Activated naive CD4-positive, alpha-beta T cell treated with anti-CD3 and anti-CD28 coated beads, Interleukin-2, amount 10 ng/mL, durations not matched to agents 7 days and 5 days (primary cell): ENCODE data around the gene NEK11.
"Not testable (repeated sequence)": the region's sequence is repeated elsewhere in the genome, so short reads cannot be mapped to it uniquely, and the experiment has no call there.

ENCODE experiments used
- CTCF ChIA-PET: fragments of 350-600 bp; sonication (Branson Sonifier 250); formaldehyde crosslinking; loops from one replicate; lab custom pipeline; 2021; ENCODE audit warnings: antibody characterized with exemption; lab: Charles Lee
- DNase-seq: peaks from one replicate; pipeline ENCODE4 v3.0.0-alpha.2; 2020
- H3K27ac Mint-ChIP-seq: one replicate; pipeline ENCODE4 v1.8.0; 2021; ENCODE audit warnings: mild to moderate bottlenecking, moderate library complexity, mixed read lengths
- H3K27me3 Mint-ChIP-seq: one replicate; pipeline ENCODE4 v1.8.0; 2021; ENCODE audit warnings: mild to moderate bottlenecking, mixed read lengths
- H3K36me3 Mint-ChIP-seq: one replicate; pipeline ENCODE4 v1.8.0; 2021; ENCODE audit warnings: mixed read lengths
- H3K4me1 Mint-ChIP-seq: one replicate; pipeline ENCODE4 v1.8.0; 2021; ENCODE audit warnings: mixed read lengths
- H3K4me3 Mint-ChIP-seq: one replicate; pipeline ENCODE4 v1.8.0; 2021; ENCODE audit warnings: mild to moderate bottlenecking, moderate library complexity, mixed read lengths
- H3K9me3 Mint-ChIP-seq: one replicate; pipeline ENCODE4 v1.8.0; 2021; ENCODE audit warnings: mixed read lengths

The NEK11 gene

DNA sequence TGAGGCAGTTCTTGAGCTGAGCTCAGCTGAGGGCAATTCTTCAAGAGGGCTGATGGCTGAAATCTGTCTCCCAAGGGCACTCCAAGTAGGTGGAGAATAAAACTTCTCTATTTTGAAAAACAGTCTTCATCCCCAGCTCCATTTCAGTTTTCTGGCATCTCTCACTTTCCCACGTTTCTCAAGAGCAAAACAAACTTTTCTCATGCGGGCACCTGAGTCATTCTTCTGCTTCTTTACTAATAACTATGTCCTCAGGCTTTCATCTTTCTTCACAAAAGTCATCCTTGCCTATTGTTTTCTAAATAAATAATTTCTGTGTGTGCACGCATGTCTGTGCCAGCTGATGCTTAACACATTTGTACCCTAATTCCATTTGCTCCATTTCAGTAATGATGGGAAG, 258.8 kb downstream of the NEK11 start:
- Mint-ChIP-seq H3K4me1 (no peaks in the 10 kb centered on the region), H3K9me3 (no peaks in the 10 kb centered on the region), H3K4me3 (no peak overlapping the region), H3K27ac (no peak overlapping the region), H3K27me3 (no peaks in the 10 kb centered on the region), H3K36me3 (no peaks in the 10 kb centered on the region)
- DNase-seq: no peak
- CTCF ChIA-PET: no interaction called here

DNA sequence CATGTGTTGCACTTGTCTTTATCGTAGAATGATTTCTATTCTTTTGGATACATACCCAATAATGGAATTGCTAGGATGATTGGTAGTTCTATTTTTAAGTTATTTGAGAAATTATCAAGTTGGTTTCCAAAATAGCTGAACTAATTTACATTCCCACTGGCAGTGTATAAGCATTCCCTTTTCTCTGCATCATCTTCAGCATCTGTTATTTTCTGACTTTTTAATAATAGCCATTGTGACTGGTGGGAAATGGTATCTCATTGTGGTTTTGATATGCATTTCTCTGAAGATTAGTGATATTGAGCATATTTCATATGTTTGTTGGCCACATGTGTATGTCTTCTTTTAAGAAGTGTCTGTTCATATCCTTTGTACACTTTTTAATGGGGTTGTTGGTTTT, 273.2 kb downstream of the NEK11 start:
- Mint-ChIP-seq H3K27me3 (no peaks in the 10 kb centered on the region), H3K4me3 (no peak overlapping the region), H3K9me3 (no peaks in the 10 kb centered on the region), H3K27ac (no peak overlapping the region), H3K36me3 (no peaks in the 10 kb centered on the region), H3K4me1 (no peaks in the 10 kb centered on the region)
- CTCF ChIA-PET: no interaction called here
- DNase-seq: no peak

DNA sequence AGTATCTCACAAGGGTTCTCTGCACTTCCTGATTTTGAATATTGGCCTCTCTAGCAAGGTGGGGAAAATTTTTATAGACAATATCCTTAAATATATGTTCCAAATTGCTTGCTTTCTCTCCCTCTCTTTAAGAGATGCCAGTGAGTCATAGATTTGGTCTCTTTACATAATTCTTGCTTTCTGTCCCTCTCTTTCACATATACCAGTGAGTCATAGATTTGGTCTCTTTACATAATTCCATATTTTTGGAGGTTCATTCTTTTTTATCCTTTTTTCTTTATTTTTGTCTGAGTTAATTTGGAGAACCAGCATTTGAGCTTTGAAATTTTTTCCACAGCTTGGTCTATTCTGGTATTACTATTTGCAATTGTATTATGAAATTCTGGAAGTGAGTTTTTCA, 277.2 kb downstream of the NEK11 start:
- Mint-ChIP-seq H3K27me3 (no peaks in the 10 kb centered on the region), H3K4me3 (no peak overlapping the region), H3K27ac (no peak overlapping the region), H3K4me1 (no peaks in the 10 kb centered on the region), H3K9me3 (no peaks in the 10 kb centered on the region), H3K36me3 (no peaks in the 10 kb centered on the region)
- DNase-seq: no peak
- CTCF ChIA-PET: no interaction called here

DNA sequence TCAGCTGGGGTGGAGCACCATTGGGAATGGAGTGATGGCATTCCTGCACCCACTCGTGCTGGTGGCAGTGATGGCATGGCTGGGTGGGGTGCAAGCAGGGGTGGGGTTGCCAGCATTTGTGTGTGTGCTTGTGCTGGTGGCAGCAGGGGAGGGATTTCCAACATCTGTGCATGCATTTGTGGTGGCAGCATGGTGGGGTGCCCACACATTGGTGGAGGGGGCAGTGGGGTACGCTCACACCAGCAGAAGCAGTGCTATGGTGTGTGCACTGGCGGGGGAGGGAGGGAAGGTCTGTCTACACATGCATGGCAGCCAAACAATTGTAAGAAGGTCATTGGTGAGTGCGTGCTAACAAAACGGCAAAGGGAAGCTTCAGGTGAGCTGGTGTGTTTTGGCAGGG, 278.2 kb downstream of the NEK11 start:
- Mint-ChIP-seq H3K4me1 (no peaks in the 10 kb centered on the region), H3K4me3 (no peak overlapping the region)

DNA sequence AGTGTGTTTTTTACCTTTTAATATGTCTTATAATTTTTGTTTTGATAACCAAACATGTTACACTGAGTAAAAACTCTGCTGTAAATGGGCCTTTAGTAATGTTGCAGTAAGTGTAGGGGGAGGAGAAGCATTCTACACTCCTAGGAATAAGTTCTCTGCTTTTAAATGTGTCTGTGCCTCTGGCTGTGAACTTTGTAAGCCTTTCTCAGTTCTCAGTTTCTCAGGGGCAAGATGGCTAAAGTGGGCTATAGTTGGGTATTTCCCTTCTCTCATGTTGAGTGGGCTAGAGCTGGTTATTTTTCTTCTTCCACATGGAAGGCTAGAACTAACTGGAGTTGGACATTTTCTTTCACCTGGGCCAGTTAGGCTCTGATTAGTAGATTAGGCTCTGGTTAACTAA, 279.6 kb downstream of the NEK11 start:
- H3K9me3 Mint-ChIP-seq: no peaks in the 10 kb centered on the region
- H3K36me3 Mint-ChIP-seq: no peaks in the 10 kb centered on the region
- H3K27me3 Mint-ChIP-seq: no peaks in the 10 kb centered on the region
- no peaks in the 10 kb centered on the region for H3K4me1 Mint-ChIP-seq
- no peak overlapping the region for H3K4me3 Mint-ChIP-seq
- H3K27ac Mint-ChIP-seq: no peak overlapping the region
- CTCF ChIA-PET: no interaction called here
- no peak for DNase-seq

More for the DNA sequence above, 278.2 kb downstream of the NEK11 start:
- CTCF ChIA-PET: no interaction called here
- Mint-ChIP-seq H3K27ac (no peak overlapping the region), H3K9me3 (no peaks in the 10 kb centered on the region), H3K36me3 (no peaks in the 10 kb centered on the region), H3K27me3 (no peaks in the 10 kb centered on the region)
- no peak for DNase-seq

DNA sequence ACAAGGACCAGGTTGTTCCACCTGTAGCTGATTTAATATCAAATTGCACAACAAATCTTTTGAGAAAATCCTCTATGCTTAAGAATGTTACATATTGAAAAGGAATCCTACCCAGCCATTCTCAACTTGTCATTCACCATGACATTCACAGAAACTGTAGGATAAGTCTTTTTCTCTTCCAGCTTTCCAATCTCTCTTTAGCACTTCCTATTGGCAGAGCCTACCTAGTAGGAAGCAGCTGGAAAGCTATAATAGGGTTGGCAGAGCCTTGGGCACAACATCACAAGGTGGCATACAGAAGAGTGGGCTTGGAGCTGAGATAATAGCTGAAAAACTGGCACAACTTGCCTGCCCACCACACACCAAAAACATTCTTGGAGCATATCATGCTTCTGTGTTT, 287.6 kb downstream of the NEK11 start:
- no peaks in the 10 kb centered on the region for H3K9me3 Mint-ChIP-seq
- no peaks in the 10 kb centered on the region for H3K36me3 Mint-ChIP-seq
- CTCF ChIA-PET: no interaction called here
- DNase-seq: no peak
- H3K27ac Mint-ChIP-seq: no peak overlapping the region
- H3K4me1 Mint-ChIP-seq: no peaks in the 10 kb centered on the region
- peaks cover 6% of the 10 kb centered on the region for H3K27me3 Mint-ChIP-seq
- no peak overlapping the region for H3K4me3 Mint-ChIP-seq

DNA sequence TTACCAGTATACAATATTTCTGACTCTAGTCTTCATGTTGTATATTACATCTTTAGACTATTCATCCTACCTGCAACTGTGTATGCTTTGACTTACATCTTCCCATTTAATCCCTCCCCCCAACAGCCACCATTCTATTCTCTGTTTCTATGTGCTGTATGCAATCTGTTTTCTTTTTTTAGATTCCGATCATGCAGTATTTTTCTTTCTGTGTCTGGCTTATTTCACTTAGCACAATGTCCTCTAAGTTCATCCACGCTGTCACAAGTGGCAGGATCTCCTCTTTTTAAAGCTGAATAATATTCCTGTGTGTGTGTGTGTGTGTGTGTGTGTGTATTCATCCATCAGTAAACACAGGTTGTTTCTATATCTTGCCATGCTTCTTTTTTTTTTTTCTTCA, 288.5 kb downstream of the NEK11 start:
- no peak overlapping the region for H3K27ac Mint-ChIP-seq
- no peaks in the 10 kb centered on the region for H3K36me3 Mint-ChIP-seq
- H3K4me1 Mint-ChIP-seq: no peaks in the 10 kb centered on the region
- no peak for DNase-seq
- H3K4me3 Mint-ChIP-seq: no peak overlapping the region
- CTCF ChIA-PET: no interaction called here
- no peaks in the 10 kb centered on the region for H3K9me3 Mint-ChIP-seq
- H3K27me3 Mint-ChIP-seq: peaks cover 6% of the 10 kb centered on the region

DNA sequence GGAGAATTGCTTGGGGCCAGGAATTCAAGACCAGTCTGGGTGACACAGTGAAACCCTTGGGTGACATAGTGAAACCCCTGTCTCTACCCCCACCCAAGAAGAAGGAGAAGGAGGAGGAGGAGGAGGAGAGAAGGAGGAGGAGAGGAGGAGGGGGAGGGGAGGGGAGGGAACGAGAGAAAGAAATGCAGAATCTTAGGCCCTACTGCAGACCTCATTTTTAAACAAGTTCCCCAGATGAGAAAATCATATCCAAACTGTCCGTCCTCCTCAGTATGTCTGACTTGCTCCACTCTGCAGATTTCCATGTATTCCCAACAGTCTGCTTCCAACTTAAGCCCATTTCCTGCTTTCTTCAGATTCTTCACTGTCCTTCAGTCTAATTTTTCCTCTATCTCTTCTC, 291.0 kb downstream of the NEK11 start:
- no peaks in the 10 kb centered on the region for H3K4me1 Mint-ChIP-seq
- peaks cover 6% of the 10 kb centered on the region for H3K27me3 Mint-ChIP-seq
- H3K27ac Mint-ChIP-seq: no peak overlapping the region
- no peaks in the 10 kb centered on the region for H3K9me3 Mint-ChIP-seq
- no peaks in the 10 kb centered on the region for H3K36me3 Mint-ChIP-seq
- CTCF ChIA-PET: no interaction called here
- no peak overlapping the region for H3K4me3 Mint-ChIP-seq
- no peak for DNase-seq

DNA sequence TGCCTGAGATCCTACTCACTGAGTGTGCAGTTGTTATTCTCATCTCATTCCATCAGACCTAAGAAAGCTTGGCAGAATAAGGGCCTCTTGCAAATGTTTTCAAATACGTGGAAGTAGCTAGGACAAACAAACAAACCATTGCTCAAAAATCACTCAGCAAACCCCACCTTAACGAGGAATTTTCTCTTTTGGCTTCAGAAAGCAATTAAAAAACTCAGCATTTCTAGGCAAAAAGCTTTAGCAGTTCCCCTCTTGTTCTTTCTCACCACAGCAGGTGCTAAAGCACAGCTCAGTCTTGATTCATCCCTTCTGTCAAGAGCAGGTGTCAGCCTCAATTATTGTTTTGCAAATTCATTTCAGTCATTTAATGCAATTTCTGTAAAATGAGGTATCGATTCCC, 296.3 kb downstream of the NEK11 start:
- Mint-ChIP-seq H3K27me3 (peaks cover 5% of the 10 kb centered on the region), H3K27ac (no peak overlapping the region), H3K4me1 (no peaks in the 10 kb centered on the region), H3K36me3 (no peaks in the 10 kb centered on the region), H3K4me3 (no peak overlapping the region), H3K9me3 (no peaks in the 10 kb centered on the region)
- CTCF ChIA-PET: no interaction called here
- no peak for DNase-seq

DNA sequence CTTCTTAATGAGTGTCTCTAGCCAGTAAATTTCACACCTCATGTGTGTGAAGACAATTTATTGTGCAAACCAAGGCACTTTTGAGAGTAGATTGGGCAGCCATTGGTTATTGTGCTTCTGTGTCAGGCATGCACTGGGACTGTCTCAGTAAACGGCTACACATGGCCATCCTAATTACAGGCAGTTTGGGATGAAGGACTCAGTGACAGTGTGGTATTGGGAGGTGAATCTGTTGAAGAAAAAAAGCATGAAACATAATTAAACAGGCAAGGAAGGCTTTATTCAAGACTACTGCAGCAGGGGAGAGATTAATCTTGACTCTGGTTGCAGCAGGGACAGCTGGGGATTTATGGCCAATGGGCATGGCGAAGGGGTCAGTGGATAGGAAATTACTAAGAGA, 297.1 kb downstream of the NEK11 start:
- H3K4me1 Mint-ChIP-seq: no peaks in the 10 kb centered on the region
- peaks cover 5% of the 10 kb centered on the region for H3K27me3 Mint-ChIP-seq
- DNase-seq: no peak
- no peak overlapping the region for H3K4me3 Mint-ChIP-seq
- no peak overlapping the region for H3K27ac Mint-ChIP-seq
- CTCF ChIA-PET: no interaction called here
- no peaks in the 10 kb centered on the region for H3K36me3 Mint-ChIP-seq
- H3K9me3 Mint-ChIP-seq: no peaks in the 10 kb centered on the region

DNA sequence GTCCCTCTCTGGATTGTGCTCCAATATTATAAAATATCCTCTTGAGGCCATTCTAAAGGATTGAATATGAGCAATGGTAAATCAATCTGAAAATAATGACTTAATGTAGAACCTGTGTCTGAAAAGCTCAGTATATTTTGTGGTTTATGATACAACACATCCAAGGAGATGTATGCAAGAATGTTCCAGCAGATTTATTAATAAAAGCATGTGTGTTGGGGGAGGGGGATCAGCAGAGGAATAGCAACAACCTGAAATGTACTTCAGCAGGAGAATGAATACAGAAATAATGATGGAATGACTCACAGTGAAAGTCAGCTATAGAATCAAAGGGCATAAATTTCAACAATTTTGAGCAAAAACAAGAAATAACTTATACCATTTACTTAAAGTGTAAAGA, 298.2 kb downstream of the NEK11 start:
- Mint-ChIP-seq H3K4me1 (no peaks in the 10 kb centered on the region), H3K27ac (no peak overlapping the region), H3K9me3 (no peaks in the 10 kb centered on the region), H3K36me3 (no peaks in the 10 kb centered on the region), H3K4me3 (no peak overlapping the region), H3K27me3 (peaks cover 5% of the 10 kb centered on the region)
- CTCF ChIA-PET: no interaction called here
- DNase-seq: no peak

DNA sequence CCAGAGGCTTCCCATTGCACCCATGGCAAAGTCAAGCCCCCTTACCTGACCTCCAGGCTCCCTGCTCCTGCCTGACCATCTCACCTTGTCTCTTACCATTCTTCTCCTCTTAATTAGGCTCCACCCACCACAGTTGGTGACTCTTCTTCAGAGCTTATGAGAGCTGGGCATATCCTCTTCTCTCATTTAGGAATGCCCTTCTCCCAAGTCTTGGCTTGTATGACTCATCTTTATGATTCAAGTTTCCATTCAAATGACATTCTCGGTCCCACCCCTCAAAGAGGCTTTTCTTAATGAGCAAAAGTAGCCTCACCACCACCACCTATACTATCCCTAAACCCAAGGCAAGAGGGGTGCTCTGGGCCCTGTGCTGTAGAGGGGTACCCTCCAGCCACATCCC, 299.6 kb downstream of the NEK11 start:
- Mint-ChIP-seq H3K27me3 (peaks cover 5% of the 10 kb centered on the region), H3K4me1 (no peaks in the 10 kb centered on the region), H3K9me3 (no peaks in the 10 kb centered on the region), H3K27ac (no peak overlapping the region), H3K36me3 (no peaks in the 10 kb centered on the region), H3K4me3 (no peak overlapping the region)
- DNase-seq: no peak
- CTCF ChIA-PET: no interaction called here

DNA sequence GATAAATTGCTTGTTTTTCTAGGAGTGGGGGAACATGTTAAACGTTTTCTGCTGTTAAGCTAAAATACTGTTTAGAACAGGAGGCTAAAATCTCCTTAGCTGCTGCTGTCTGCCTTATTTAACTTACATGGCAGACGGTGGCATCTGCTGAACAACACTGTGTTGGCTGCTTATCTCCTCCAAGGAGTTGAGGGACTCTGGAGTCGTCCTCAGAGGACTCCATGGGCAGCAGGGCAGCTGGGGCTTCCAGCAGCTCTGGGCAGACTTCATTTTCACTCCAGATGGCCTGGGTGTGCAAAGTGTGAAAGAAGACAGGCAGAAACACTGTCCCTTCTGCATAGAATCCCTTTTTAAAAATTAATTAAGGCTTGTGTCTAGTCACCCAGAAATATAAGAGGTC, 302.0 kb downstream of the NEK11 start:
- H3K36me3 Mint-ChIP-seq: no peaks in the 10 kb centered on the region
- no peak for DNase-seq

DNA sequence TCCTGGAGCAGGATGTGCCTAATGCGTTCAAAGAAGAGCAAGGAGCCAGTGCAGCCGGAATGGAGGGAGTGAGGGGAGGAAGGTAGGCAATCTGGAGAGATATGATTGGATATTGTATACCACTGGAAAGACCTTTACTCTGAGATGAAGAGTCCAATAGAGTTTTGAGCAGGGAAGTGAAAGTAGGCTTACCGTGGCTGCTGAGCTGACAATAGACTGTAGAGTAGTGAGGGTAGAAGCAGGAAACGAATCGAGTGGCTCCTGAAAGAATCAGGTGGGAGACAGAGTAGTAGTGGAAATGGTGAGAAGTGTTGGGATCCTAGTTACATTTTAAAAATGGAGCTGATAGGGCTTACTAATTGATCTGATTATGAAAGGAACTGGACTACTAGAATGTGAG, 303.1 kb downstream of the NEK11 start:
- CTCF ChIA-PET: no interaction called here
- Mint-ChIP-seq H3K9me3 (no peaks in the 10 kb centered on the region), H3K36me3 (no peaks in the 10 kb centered on the region), H3K27ac (no peak overlapping the region), H3K27me3 (peaks cover 5% of the 10 kb centered on the region), H3K4me3 (no peak overlapping the region), H3K4me1 (no peaks in the 10 kb centered on the region)
- DNase-seq: no peak

More for the DNA sequence above, 302.0 kb downstream of the NEK11 start:
- H3K4me1 Mint-ChIP-seq: no peaks in the 10 kb centered on the region
- no peak overlapping the region for H3K27ac Mint-ChIP-seq
- H3K9me3 Mint-ChIP-seq: no peaks in the 10 kb centered on the region
- H3K4me3 Mint-ChIP-seq: no peak overlapping the region
- CTCF ChIA-PET: no interaction called here
- H3K27me3 Mint-ChIP-seq: peaks cover 5% of the 10 kb centered on the region

DNA sequence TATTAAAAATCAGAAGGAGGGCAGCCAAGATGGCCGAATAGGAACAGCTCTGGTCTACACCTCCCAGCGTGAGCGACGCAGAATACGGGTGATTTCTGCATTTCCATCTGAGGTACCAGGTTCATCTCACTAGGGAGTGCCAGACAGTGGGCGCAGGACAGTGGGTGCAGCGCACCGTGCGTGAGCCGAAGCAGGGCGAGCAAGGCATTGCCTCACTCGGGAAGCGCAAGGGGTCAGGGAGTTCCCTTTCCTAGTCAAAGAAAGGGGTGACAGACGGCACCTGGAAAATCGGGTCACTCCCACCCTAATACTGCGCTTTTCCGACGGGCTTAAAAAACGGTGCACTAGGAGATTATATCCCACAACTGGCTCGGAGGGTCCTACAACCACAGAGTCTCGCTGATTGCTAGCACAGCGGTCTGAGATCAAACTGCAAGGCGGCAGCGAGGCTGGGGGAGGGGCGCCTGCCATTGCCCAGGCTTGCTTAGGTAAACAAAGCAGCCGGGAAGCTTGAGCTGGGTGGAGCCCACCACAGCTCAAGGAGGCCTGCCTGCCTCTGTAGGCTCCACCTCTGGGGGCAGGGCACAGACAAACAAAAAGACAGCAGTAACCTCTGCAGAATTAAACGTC, 304.9 kb downstream of the NEK11 start:
- H3K27ac Mint-ChIP-seq, H3K9me3 Mint-ChIP-seq, H3K4me3 Mint-ChIP-seq, CTCF ChIA-PET, DNase-seq, H3K4me1 Mint-ChIP-seq, H3K36me3 Mint-ChIP-seq, H3K27me3 Mint-ChIP-seq: not testable (repeated sequence)
